Measurements from ENCODE around the gene DECR2. TPM values are rescaled to one million over a fixed set of nuclear protein-coding genes. Genes with fewer than 3 reads are reported as not detected.

Gene DECR2
- total and polyA plus RNA-seq, 9 of the 15 experiments (the other 6 are each of a cell fraction or from before 2014, with no cell fraction given) = 1.0 to 31.9 (median 10.3) TPM

DNA sequence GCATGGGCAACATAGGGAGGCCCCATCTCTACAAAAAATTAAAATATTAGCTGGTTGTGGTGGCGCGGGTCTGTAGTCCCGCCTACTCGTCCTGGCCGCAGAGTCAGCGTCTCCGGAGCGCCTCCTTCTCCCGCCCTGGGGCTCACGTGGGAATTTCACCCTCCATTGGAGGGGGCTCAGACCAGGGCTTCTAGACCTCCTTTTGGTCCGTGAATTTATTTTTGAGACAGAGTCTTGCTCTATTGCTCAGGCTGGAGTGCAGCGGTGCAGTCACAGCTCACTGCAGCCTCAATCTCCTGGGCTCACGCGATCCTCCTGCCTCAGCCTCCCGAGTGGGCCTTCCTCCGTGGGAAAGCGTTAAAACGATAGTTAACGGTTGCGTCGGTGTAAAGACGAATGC lies 5.1 kb upstream of the DECR2 start (continued):
- TF ChIP-seq ARID1B (IDR thresholded peaks at IDR 0.05) (no peak), MECOM (CRISPR knock-in tag; IDR thresholded peaks at IDR 0.05) (no peak), MYC (IDR thresholded peaks at IDR 0.05; ENCODE audit: low read depth, low read length) (peak; percentile 64), MYC (CRISPR knock-in tag; IDR thresholded peaks at IDR 0.05; ENCODE audit: borderline replicate concordance, low read depth) (peak; percentile 80; the same call in 1 of the 2 replicates), ZNF79 (CRISPR knock-in tag; IDR thresholded peaks at IDR 0.05; ENCODE audit: low read depth) (no peak), DACH1 (IDR thresholded peaks at IDR 0.05; ENCODE audit: partially characterized antibody) (no peak), DPF2 (IDR thresholded peaks at IDR 0.05) (no peak), NFIC (IDR thresholded peaks at IDR 0.05) (peak; percentile 43; the same call in 1 of the 2 replicates), MTA3 (IDR thresholded peaks at IDR 0.05; ENCODE audit: borderline replicate concordance) (no peak; the same call in none of the 2 replicates), CBX3 (IDR thresholded peaks at IDR 0.05; ENCODE audit: borderline replicate concordance in 1 of 2, low read length in 2 of 2) (0 out of 3 replicates have a peak, but pooled peaks of 1 of the 2 experiments have one; percentile 18), GABPB1 (CRISPR knock-in tag; IDR thresholded peaks at IDR 0.05) (no peak), FOXJ2 (tag; IDR thresholded peaks at IDR 0.05) (no peak), ZNF282 (CRISPR knock-in tag; IDR thresholded peaks at IDR 0.05) (no peak), BRD4 (IDR thresholded peaks at IDR 0.05) (no peak), HDGF (IDR thresholded peaks at IDR 0.05) (no peak), BHLHE40 (IDR thresholded peaks at IDR 0.05; ENCODE audit: low read length) (peak; percentile 75), RBM25 (IDR thresholded peaks at IDR 0.05; ENCODE audit: low read depth, low read length, severe bottlenecking) (peak; percentile 37), XRCC5 (IDR thresholded peaks at IDR 0.05; ENCODE audit: low read depth, low read length) (no peak), LARP7 (IDR thresholded peaks at IDR 0.05) (no peak), ZNF133 (CRISPR knock-in tag; IDR thresholded peaks at IDR 0.05) (no peak), ELF1 (tag; IDR thresholded peaks at IDR 0.05) (no peak), ZNF592 (IDR thresholded peaks at IDR 0.05) (0 out of 2 replicates have a peak, but pooled peaks have one; percentile 8)
- TF ChIP-seq, protein P1, sequence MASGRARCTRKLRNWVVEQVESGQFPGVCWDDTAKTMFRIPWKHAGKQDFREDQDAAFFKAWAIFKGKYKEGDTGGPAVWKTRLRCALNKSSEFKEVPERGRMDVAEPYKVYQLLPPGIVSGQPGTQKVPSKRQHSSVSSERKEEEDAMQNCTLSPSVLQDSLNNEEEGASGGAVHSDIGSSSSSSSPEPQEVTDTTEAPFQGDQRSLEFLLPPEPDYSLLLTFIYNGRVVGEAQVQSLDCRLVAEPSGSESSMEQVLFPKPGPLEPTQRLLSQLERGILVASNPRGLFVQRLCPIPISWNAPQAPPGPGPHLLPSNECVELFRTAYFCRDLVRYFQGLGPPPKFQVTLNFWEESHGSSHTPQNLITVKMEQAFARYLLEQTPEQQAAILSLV (tag; IDR thresholded peaks at IDR 0.05) = no peak
- TF ChIP-seq, protein P2, sequence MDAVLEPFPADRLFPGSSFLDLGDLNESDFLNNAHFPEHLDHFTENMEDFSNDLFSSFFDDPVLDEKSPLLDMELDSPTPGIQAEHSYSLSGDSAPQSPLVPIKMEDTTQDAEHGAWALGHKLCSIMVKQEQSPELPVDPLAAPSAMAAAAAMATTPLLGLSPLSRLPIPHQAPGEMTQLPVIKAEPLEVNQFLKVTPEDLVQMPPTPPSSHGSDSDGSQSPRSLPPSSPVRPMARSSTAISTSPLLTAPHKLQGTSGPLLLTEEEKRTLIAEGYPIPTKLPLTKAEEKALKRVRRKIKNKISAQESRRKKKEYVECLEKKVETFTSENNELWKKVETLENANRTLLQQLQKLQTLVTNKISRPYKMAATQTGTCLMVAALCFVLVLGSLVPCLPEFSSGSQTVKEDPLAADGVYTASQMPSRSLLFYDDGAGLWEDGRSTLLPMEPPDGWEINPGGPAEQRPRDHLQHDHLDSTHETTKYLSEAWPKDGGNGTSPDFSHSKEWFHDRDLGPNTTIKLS (IDR thresholded peaks at IDR 0.05; ENCODE audit: borderline replicate concordance, low read depth) = no peak
- TF ChIP-seq, protein P3, sequence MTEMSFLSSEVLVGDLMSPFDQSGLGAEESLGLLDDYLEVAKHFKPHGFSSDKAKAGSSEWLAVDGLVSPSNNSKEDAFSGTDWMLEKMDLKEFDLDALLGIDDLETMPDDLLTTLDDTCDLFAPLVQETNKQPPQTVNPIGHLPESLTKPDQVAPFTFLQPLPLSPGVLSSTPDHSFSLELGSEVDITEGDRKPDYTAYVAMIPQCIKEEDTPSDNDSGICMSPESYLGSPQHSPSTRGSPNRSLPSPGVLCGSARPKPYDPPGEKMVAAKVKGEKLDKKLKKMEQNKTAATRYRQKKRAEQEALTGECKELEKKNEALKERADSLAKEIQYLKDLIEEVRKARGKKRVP (CRISPR knock-in tag; IDR thresholded peaks at IDR 0.05) = no peak

Measured in K562 (cell line).